ENCODE results near the gene HNRNPUL1.

- TF ChIP-seq CTCF (conservative IDR thresholded peaks at IDR 0.05 in 1 of 2, IDR thresholded peaks at IDR 0.05 in 1 of 2; ENCODE audit: low read depth in 1 of 2, low read length in 2 of 2) (no peak), EZH2 (IDR thresholded peaks at IDR 0.05; ENCODE audit: low read length, missing control alignments) (no peak)
Measured at GRCh38 chr19:41311072-41311471, 46.9 kb downstream of the HNRNPUL1 start.

Data from fibroblast of lung (primary cell).